BLaER1 treated with 17β-estradiol and CSF1 and Interleukin-3, amounts not matched to agents 10 nM and 100 nM (cell line): ENCODE measurements around the gene C1orf141.
"Not testable (repeated sequence)": the region's sequence is repeated elsewhere in the genome, so short reads cannot be mapped to it uniquely, and the experiment has no call there.

ENCODE experiments used
- H3K27ac ChIP-seq, 11 experiments: shearing (Covaris generic); formaldehyde crosslinking; 2 replicates each; pipeline ENCODE4 v1.8.1; 2022
- H3K27me3 ChIP-seq, 11 experiments: shearing (Covaris generic); formaldehyde crosslinking; 2 replicates each; pipeline ENCODE4 v1.8.1; 2022
- H3K36me3 ChIP-seq, 11 experiments: shearing (Covaris generic); formaldehyde crosslinking; 2 replicates each; pipeline ENCODE4 v1.8.1; 2022
- H3K4me1 ChIP-seq, 10 experiments: shearing (Covaris generic); formaldehyde crosslinking; 2 replicates each; pipeline ENCODE4 v1.8.1; 2022
- H3K4me2 ChIP-seq, 11 experiments: shearing (Covaris generic); formaldehyde crosslinking; 2 replicates each; pipeline ENCODE4 v1.8.1; 2022
- H3K4me3 ChIP-seq, 10 experiments: shearing (Covaris generic); formaldehyde crosslinking; 2 replicates each; pipeline ENCODE4 v1.8.1; 2022
- H3K9ac ChIP-seq, 11 experiments: shearing (Covaris generic); formaldehyde crosslinking; 2 replicates each; pipeline ENCODE4 v1.8.1; 2022
- H3K9me3 ChIP-seq, 11 experiments: shearing (Covaris generic); formaldehyde crosslinking; replicated peaks in 1 of 11; 2 replicates each; pipeline ENCODE4 v1.8.1; 2022
- H4K20me1 ChIP-seq, 11 experiments: shearing (Covaris generic); formaldehyde crosslinking; 2 replicates each; pipeline ENCODE4 v1.8.1; 2022
- Cebpa-rat ChIP-seq, 11 experiments: shearing (Covaris generic); IDR thresholded peaks; 2 replicates each; pipeline ENCODE4 v1.8.1; 2022

The C1orf141 gene

DNA sequence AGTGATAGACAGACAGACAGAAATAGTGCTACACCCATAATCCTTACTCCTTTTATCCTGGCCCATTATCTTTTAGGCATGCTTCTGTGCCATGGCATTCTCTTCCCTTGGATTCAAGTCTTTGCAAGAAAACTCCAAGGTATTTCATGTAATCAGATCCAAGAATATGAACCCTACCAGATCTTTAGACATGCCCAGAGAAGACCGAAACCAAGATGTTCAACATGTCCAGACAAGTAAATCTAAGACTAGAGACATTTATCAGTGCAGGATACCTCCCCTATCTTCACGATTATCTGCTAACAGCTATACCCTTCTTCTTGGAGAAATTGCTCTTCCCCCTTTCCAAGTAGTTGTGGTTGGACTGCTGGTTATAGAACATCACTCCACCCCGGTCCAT lies 11.8 kb upstream of the C1orf141 start:
- H3K9me3 ChIP-seq, result no peaks in the 10 kb centered on the region
- H3K36me3 ChIP-seq, result no peaks in the 10 kb centered on the region
- H4K20me1 ChIP-seq, result no peaks in the 10 kb centered on the region
- H3K27ac ChIP-seq, result no peak overlapping the region
- H3K27me3 ChIP-seq, result no peaks in the 10 kb centered on the region
- H3K9ac ChIP-seq, result no peak overlapping the region
- no peak for TF ChIP-seq Cebpa-rat (IDR thresholded peaks at IDR 0.05)
- peaks cover 0 to 8% (median 0%) of the 10 kb centered on the region in 10 experiments; a peak in 2 of 20 replicates for H3K4me1 ChIP-seq
- no peak overlapping the region for H3K4me2 ChIP-seq
- no peak overlapping the region for H3K4me3 ChIP-seq

DNA sequence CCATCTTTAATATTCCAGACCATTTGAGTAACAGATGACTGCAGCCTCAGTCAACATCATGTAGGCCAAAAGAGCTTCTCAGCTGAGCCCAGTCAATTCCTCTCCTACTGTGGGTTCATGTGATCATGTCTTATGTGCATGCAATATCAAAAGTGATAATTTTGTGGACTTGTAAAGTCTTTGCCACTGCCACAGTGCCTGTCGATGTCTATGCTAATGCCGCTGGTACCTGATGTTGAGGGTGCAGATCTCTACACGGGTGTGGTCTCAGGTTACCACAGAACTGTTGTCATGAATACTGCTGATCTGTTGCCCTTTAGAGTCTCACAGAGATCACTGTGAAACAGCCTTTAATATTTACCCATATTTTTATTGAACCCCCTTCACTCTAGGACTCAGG lies 11.3 kb upstream of the C1orf141 start:
- H4K20me1 ChIP-seq, result no peaks in the 10 kb centered on the region
- no peaks in the 10 kb centered on the region for H3K27me3 ChIP-seq

GRCh38 chr1:67144696-67145095 lies 9.9 kb upstream of the C1orf141 start:
- Histone ChIP-seq H3K36me3 (no peaks in the 10 kb centered on the region), H3K4me2 (no peak overlapping the region), H3K4me3 (no peak overlapping the region), H3K9ac (no peak overlapping the region), H4K20me1 (no peaks in the 10 kb centered on the region), H3K27me3 (no peaks in the 10 kb centered on the region), H3K4me1 (peaks cover 0 to 8% (median 0%) of the 10 kb centered on the region in 10 experiments; a peak in 2 of 20 replicates), H3K27ac (no peak overlapping the region), H3K9me3 (no peaks in the 10 kb centered on the region)
- no peak for TF ChIP-seq Cebpa-rat (IDR thresholded peaks at IDR 0.05)

More for the DNA sequence above, 11.3 kb upstream of the C1orf141 start:
- H3K9ac ChIP-seq, result no peak overlapping the region
- H3K4me3 ChIP-seq, result no peak overlapping the region
- no peaks in the 10 kb centered on the region for H3K9me3 ChIP-seq
- H3K27ac ChIP-seq, result no peak overlapping the region
- no peaks in the 10 kb centered on the region for H3K36me3 ChIP-seq
- TF ChIP-seq Cebpa-rat (IDR thresholded peaks at IDR 0.05), result no peak
- no peak overlapping the region for H3K4me2 ChIP-seq
- H3K4me1 ChIP-seq, result peaks cover 0 to 8% (median 0%) of the 10 kb centered on the region in 10 experiments; a peak in 2 of 20 replicates

- no peak overlapping the region for H3K27ac ChIP-seq
- H3K9ac ChIP-seq, result no peak overlapping the region
- no peaks in the 10 kb centered on the region for H4K20me1 ChIP-seq
- no peak overlapping the region for H3K4me3 ChIP-seq
- H3K9me3 ChIP-seq, result no peaks in the 10 kb centered on the region
- no peak overlapping the region for H3K4me2 ChIP-seq
- H3K36me3 ChIP-seq, result no peaks in the 10 kb centered on the region
- peaks cover 0 to 4% (median 0%) of the 10 kb centered on the region in 10 experiments; a peak in 2 of 20 replicates for H3K4me1 ChIP-seq
- TF ChIP-seq Cebpa-rat (IDR thresholded peaks at IDR 0.05), result no peak
- no peaks in the 10 kb centered on the region for H3K27me3 ChIP-seq
Observed at GRCh38 chr1:67143966-67144365, 9.2 kb upstream of the C1orf141 start.

DNA sequence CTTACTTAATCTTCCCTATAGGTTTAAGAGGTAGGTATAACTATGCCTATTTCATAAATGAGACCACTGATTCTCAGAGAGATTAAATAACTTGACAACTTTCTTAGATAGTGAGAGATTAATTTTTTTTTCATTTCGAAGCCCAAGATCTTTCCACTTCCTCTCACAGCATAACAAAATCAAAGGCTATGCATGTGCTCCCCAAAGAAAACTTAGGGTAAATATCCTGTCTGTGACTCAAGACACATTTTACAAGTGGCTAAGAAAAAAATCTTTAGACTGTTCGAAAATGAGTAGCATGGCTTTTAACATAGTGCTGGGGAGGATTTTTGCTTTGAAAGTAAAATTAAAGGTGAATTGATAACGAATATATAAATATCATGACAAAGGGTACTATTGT lies 8.2 kb upstream of the C1orf141 start:
- Histone ChIP-seq H3K4me1 (no peaks in the 10 kb centered on the region), H3K4me2 (no peak overlapping the region), H3K27me3 (no peaks in the 10 kb centered on the region), H3K4me3 (no peak overlapping the region), H3K27ac (no peak overlapping the region), H3K9me3 (no peaks in the 10 kb centered on the region), H3K9ac (no peak overlapping the region), H3K36me3 (no peaks in the 10 kb centered on the region), H4K20me1 (no peaks in the 10 kb centered on the region)
- TF ChIP-seq Cebpa-rat (IDR thresholded peaks at IDR 0.05), result no peak

- not testable (repeated sequence) for H3K9ac ChIP-seq, H4K20me1 ChIP-seq, H3K4me3 ChIP-seq, H3K9me3 ChIP-seq, H3K36me3 ChIP-seq, H3K27ac ChIP-seq, H3K4me2 ChIP-seq, H3K4me1 ChIP-seq, H3K27me3 ChIP-seq
Observed at GRCh38 chr1:67141832-67142231, 7.1 kb upstream of the C1orf141 start.

- H3K9me3 ChIP-seq, result no peaks in the 10 kb centered on the region
- no peak overlapping the region for H3K4me2 ChIP-seq
- no peaks in the 10 kb centered on the region for H3K27me3 ChIP-seq
- no peaks in the 10 kb centered on the region for H3K36me3 ChIP-seq
- H3K9ac ChIP-seq, result no peak overlapping the region
- no peak for TF ChIP-seq Cebpa-rat (IDR thresholded peaks at IDR 0.05)
- no peak overlapping the region for H3K27ac ChIP-seq
- H3K4me1 ChIP-seq, result no peaks in the 10 kb centered on the region
- H4K20me1 ChIP-seq, result no peaks in the 10 kb centered on the region
- H3K4me3 ChIP-seq, result no peak overlapping the region
Observed at GRCh38 chr1:67140460-67140859, 5.7 kb upstream of the C1orf141 start.

- Histone ChIP-seq H3K4me2 (no peak overlapping the region), H3K27ac (no peak overlapping the region)
Observed at GRCh38 chr1:67138813-67139499, 4.2 kb upstream of the C1orf141 start.

DNA sequence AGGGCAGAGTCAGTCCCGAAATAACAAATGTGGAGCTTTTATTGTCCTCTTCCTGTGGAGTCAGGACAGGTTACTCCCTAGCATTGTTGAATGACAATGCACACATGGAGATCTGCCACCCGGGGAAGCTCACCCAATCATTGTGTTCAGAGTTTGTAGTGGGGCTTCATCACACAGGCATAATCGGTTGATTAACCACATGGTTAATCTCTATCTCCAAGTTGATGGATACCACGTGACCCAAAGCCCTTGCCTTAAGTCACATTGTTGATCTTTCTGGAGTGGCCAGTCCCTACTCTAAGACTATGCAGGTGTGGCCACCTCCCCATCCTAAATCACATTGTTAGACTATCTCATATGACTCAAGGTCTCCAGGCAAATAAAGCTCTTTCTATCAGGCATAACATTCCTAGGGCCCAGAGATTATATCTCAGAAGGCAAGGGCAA lies 2.6 kb upstream of the C1orf141 start:
- no peaks in the 10 kb centered on the region for H3K4me1 ChIP-seq
- no peaks in the 10 kb centered on the region for H4K20me1 ChIP-seq
- no peak overlapping the region for H3K27ac ChIP-seq
- no peak overlapping the region for H3K4me3 ChIP-seq
- H3K9ac ChIP-seq, result no peak overlapping the region
- H3K36me3 ChIP-seq, result no peaks in the 10 kb centered on the region
- no peaks in the 10 kb centered on the region for H3K27me3 ChIP-seq
- TF ChIP-seq Cebpa-rat (IDR thresholded peaks at IDR 0.05), result no peak
- H3K4me2 ChIP-seq, result no peak overlapping the region
- peaks cover 0 to 10% (median 6%) of the 10 kb centered on the region in 11 experiments; a peak in 4 of 22 replicates for H3K9me3 ChIP-seq

More at GRCh38 chr1:67138813-67139499, 4.2 kb upstream of the C1orf141 start:
- TF ChIP-seq Cebpa-rat (IDR thresholded peaks at IDR 0.05), result no peak
- Histone ChIP-seq H3K27me3 (no peaks in the 10 kb centered on the region), H3K4me1 (no peaks in the 10 kb centered on the region), H3K4me3 (no peak overlapping the region), H3K9ac (no peak overlapping the region), H4K20me1 (no peaks in the 10 kb centered on the region), H3K36me3 (no peaks in the 10 kb centered on the region), H3K9me3 (peaks cover 0 to 10% (median 6%) of the 10 kb centered on the region in 11 experiments; a peak in 4 of 22 replicates)

- Histone ChIP-seq H3K4me2 (no peak overlapping the region), H3K27ac (no peak overlapping the region), H4K20me1 (no peaks in the 10 kb centered on the region), H3K9me3 (peaks cover 0 to 10% (median 6%) of the 10 kb centered on the region in 11 experiments; a peak in 4 of 22 replicates), H3K27me3 (no peaks in the 10 kb centered on the region), H3K36me3 (no peaks in the 10 kb centered on the region), H3K4me1 (no peaks in the 10 kb centered on the region), H3K9ac (no peak overlapping the region), H3K4me3 (no peak overlapping the region)
- no peak; a peak in 1 of 22 replicates for TF ChIP-seq Cebpa-rat (IDR thresholded peaks at IDR 0.05)
Observed at GRCh38 chr1:67135354-67135753, 584 bp upstream of the C1orf141 start.
